ENCODE data around the gene BNIP3. TPM values are rescaled to one million over a fixed set of nuclear protein-coding genes. Genes with fewer than 3 reads are reported as not detected.
"Not testable (repeated sequence)": the region's sequence is repeated elsewhere in the genome, so short reads cannot be mapped to it uniquely, and the experiment has no call there.

BNIP3 gene
- total RNA-seq, 1 donor from 2014 or later, result 84.0 TPM

GRCh38 chr10:131925011-131925649, 56.6 kb downstream of the BNIP3 start:
- no peak overlapping the region for H3K4me3 ChIP-seq (ENCODE audit: low read depth, low read length)
- peaks cover 2% of the 10 kb centered on the region for H3K36me3 ChIP-seq (ENCODE audit: control insufficient read depth, insufficient read depth, low read length)
- DNase-seq (ENCODE audit: low read depth) (no peak), FAIRE-seq (no peak)
- TF ChIP-seq CTCF (IDR thresholded peaks at IDR 0.05; ENCODE audit: insufficient read depth, low read length, severe bottlenecking), result no peak
- no peaks in the 10 kb centered on the region for H3K27me3 ChIP-seq (ENCODE audit: control insufficient read depth, insufficient read depth, low read length)

GRCh38 chr10:131923038-131923756, 58.5 kb downstream of the BNIP3 start:
- no peak for TF ChIP-seq CTCF (IDR thresholded peaks at IDR 0.05; ENCODE audit: insufficient read depth, low read length, severe bottlenecking)
- peaks cover 2% of the 10 kb centered on the region for H3K36me3 ChIP-seq (ENCODE audit: control insufficient read depth, insufficient read depth, low read length)
- DNase-seq (ENCODE audit: low read depth) (no peak), FAIRE-seq (no peak)
- no peaks in the 10 kb centered on the region for H3K27me3 ChIP-seq (ENCODE audit: control insufficient read depth, insufficient read depth, low read length)
- no peak overlapping the region for H3K4me3 ChIP-seq (ENCODE audit: low read depth, low read length)

DNA sequence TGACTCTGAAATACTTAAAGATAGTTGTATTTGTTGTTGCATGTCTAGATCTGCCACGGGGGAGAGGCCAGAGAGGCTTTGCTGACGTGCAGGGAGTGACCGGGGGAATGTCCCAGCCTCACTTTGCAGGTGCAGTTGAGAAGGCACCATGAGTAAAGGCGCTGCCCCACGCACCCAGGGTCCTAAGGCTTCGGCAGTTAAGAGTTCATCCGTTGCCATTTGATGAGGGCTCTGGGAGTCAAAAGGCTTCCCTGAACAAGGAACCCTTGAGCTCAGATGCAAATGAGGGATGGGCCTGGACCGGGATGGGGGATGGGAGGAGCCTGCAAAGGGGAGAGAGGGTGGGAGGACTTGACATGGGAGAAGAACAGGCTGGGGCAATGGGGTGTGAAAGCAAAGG, 60.5 kb downstream of the BNIP3 start:
- FAIRE-seq, result no peak
- no peak for TF ChIP-seq CTCF (IDR thresholded peaks at IDR 0.05; ENCODE audit: insufficient read depth, low read length, severe bottlenecking)
- Histone ChIP-seq H3K4me3 (ENCODE audit: low read depth, low read length) (no peak overlapping the region), H3K36me3 (ENCODE audit: control insufficient read depth, insufficient read depth, low read length) (peaks cover 2% of the 10 kb centered on the region), H3K27me3 (ENCODE audit: control insufficient read depth, insufficient read depth, low read length) (no peaks in the 10 kb centered on the region)
- peak; percentile 83 for DNase-seq (ENCODE audit: low read depth)

DNA sequence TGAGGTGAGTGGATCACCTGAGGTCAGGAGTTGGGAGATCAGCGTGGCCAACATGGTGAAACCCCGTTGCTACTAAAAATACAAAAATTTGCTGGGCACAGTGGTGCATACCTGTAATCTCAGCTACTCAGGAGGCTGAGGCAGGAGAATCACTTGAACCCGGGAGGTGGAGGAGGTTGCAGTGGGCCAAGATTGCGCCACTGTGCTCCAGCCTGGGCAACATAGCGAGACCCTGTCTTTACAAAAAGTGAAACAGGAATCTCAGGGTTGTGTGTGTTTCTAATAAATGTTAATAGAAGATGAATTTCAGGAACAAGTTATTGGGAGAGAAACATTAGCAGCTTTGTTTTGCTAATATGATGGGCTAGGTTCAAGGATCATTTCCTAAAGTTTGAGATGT, 61.0 kb downstream of the BNIP3 start:
- DNase-seq (ENCODE audit: low read depth) (no peak), FAIRE-seq (no peak)
- Histone ChIP-seq H3K36me3 (ENCODE audit: control insufficient read depth, insufficient read depth, low read length) (peaks cover under 1% of the 10 kb centered on the region), H3K4me3 (ENCODE audit: low read depth, low read length) (no peak overlapping the region), H3K27me3 (ENCODE audit: control insufficient read depth, insufficient read depth, low read length) (no peaks in the 10 kb centered on the region)
- no peak for TF ChIP-seq CTCF (IDR thresholded peaks at IDR 0.05; ENCODE audit: insufficient read depth, low read length, severe bottlenecking)

GRCh38 chr10:131920151-131920550, 61.6 kb downstream of the BNIP3 start:
- TF ChIP-seq CTCF (IDR thresholded peaks at IDR 0.05; ENCODE audit: insufficient read depth, low read length, severe bottlenecking), result no peak
- H3K36me3 ChIP-seq (ENCODE audit: control insufficient read depth, insufficient read depth, low read length), result no peaks in the 10 kb centered on the region
- no peak for DNase-seq (ENCODE audit: low read depth)
- no peaks in the 10 kb centered on the region for H3K27me3 ChIP-seq (ENCODE audit: control insufficient read depth, insufficient read depth, low read length)
- H3K4me3 ChIP-seq (ENCODE audit: low read depth, low read length), result no peak overlapping the region
- FAIRE-seq, result no peak

GRCh38 chr10:131919461-131919860, 62.3 kb downstream of the BNIP3 start:
- DNase-seq (ENCODE audit: low read depth); H3K27me3 ChIP-seq (ENCODE audit: control insufficient read depth, insufficient read depth, low read length); H3K4me3 ChIP-seq (ENCODE audit: low read depth, low read length); FAIRE-seq; H3K36me3 ChIP-seq (ENCODE audit: control insufficient read depth, insufficient read depth, low read length): not testable (repeated sequence)

Other genes with a start within 250 kb of the BNIP3 start
- 31.7 and 34.2 TPM in 2 replicates for gene PPP2R2D, start 80.9 kb downstream of the BNIP3 start, total RNA-seq
- gene JAKMIP3, start 84.0 kb upstream of the BNIP3 start, total RNA-seq, result under 0.01 TPM in 1 of 2 replicates, not detected in the other
- gene DPYSL4, start 205.0 kb upstream of the BNIP3 start, total RNA-seq, result 0.13 and 0.26 TPM in 2 replicates

Measured in bronchial epithelial cell (primary cell).